HepG2 (cell line): ENCODE data around the gene PGAP3. TPM values are rescaled to one million over a fixed set of nuclear protein-coding genes. Genes with fewer than 3 reads are reported as not detected.

Source experiments
- CEBPB ChIP-seq: IDR thresholded peaks from 2 replicates; pipeline ENCODE4 v1.6.1; 2011; ENCODE audit warnings: low read depth, low read length, improper control_type of control experiment, borderline replicate concordance
- CREBL2 ChIP-seq: sonication (generic); formaldehyde crosslinking; IDR thresholded peaks from 2 replicates; pipeline ENCODE4 v1.8.1; 2023; ENCODE audit warnings: missing genetic modification reagents, mild to moderate bottlenecking, borderline replicate concordance
- CTCF ChIP-seq: sonication (generic); formaldehyde crosslinking; IDR thresholded peaks from 2 replicates; pipeline ENCODE4 v1.5.0; 2020; ENCODE audit warnings: mild to moderate bottlenecking, missing genetic modification reagents, moderate library complexity
- DDIT3 ChIP-seq: sonication (generic); formaldehyde crosslinking; IDR thresholded peaks from 2 replicates; pipeline ENCODE4 v1.4.0; 2020; ENCODE audit warnings: mild to moderate bottlenecking, missing genetic modification reagents
- DNMT1 ChIP-seq: sonication (generic); formaldehyde crosslinking; IDR thresholded peaks from 2 replicates; pipeline ENCODE4 v1.5.1; 2020; ENCODE audit warnings: mild to moderate bottlenecking, missing genetic modification reagents
- FOXP4 ChIP-seq: sonication (generic); formaldehyde crosslinking; IDR thresholded peaks from 2 replicates; pipeline ENCODE4 v1.4.0; 2020; ENCODE audit warnings: missing genetic modification reagents
- HMG20B ChIP-seq: conservative IDR thresholded peaks from 2 replicates; pipeline ENCODE4 v1.6.1; 2016; ENCODE audit warnings: missing genetic modification reagents, missing compliant biosample characterization
- HNRNPL ChIP-seq: fragments of 200-400 bp; formaldehyde crosslinking; IDR thresholded peaks from 2 replicates; pipeline ENCODE4 v1.6.1; 2017; ENCODE audit warnings: mild to moderate bottlenecking, low read depth, low read length
- KDM2A ChIP-seq: sonication (generic); formaldehyde crosslinking; IDR thresholded peaks from 2 replicates; pipeline ENCODE4 v1.4.0; 2020; ENCODE audit warnings: low read depth, missing genetic modification reagents, borderline replicate concordance
- MIER2 ChIP-seq: IDR thresholded peaks from 2 replicates; pipeline ENCODE4 v1.6.1; 2016; ENCODE audit warnings: missing biosample characterization, missing genetic modification reagents
- POGK ChIP-seq: sonication (generic); formaldehyde crosslinking; conservative IDR thresholded peaks from 2 replicates; pipeline ENCODE4 v1.8.0; 2022; ENCODE audit warnings: mild to moderate bottlenecking, moderate library complexity, missing genetic modification reagents
- THYN1 ChIP-seq: sonication (generic); formaldehyde crosslinking; IDR thresholded peaks from 2 replicates; pipeline ENCODE4 v1.8.1; 2023; ENCODE audit warnings: low read depth, mild to moderate bottlenecking, moderate library complexity, missing genetic modification reagents, borderline replicate concordance
- ZNF30 ChIP-seq: sonication (generic); formaldehyde crosslinking; IDR thresholded peaks from 2 replicates; pipeline ENCODE4 v1.5.0; 2020; ENCODE audit warnings: mild to moderate bottlenecking, missing genetic modification reagents
- ZNF350 ChIP-seq: sonication (generic); formaldehyde crosslinking; IDR thresholded peaks from 2 replicates; pipeline ENCODE4 v1.4.0; 2020; ENCODE audit warnings: mild to moderate bottlenecking, low read depth, missing genetic modification reagents, borderline replicate concordance
- ZNF574 ChIP-seq: sonication (generic); formaldehyde crosslinking; IDR thresholded peaks from 2 replicates; pipeline ENCODE4 v1.4.0; 2020; ENCODE audit warnings: missing genetic modification reagents
- ZNF746 ChIP-seq: sonication (generic); formaldehyde crosslinking; IDR thresholded peaks from 2 replicates; pipeline ENCODE4 v1.8.0; 2022; ENCODE audit warnings: mild to moderate bottlenecking, missing genetic modification reagents
- polyA plus RNA-seq, 8 experiments: library from polyadenylated mRNA; depleted of rRNA in 3 of 8; stranded (reverse) in 7 of 8; unstranded in 1 of 8; fragments of >200 nt; fragmentation: Illumina TruSeq in 4 of 8; extraction: Trizol in 4 of 8; gene quantifications; 2 replicates each; pipeline versions ENCODE4 v1.2.1 to v1.2.3, GENCODE V29; 2011 to 2016; ENCODE audit warnings: low read depth in 4 of 8, missing spikeins in 1 of 8, mixed read lengths in 1 of 8; ENCODE audit not compliant: insufficient read depth in 1 of 8
- total RNA-seq, 5 experiments: library from RNA; depleted of rRNA; stranded (reverse); fragments of >200 nt; fragmentation: Illumina TruSeq; extraction: Trizol; gene quantifications; 2 replicates each; pipeline ENCODE4 v1.2.3, GENCODE V29; 2016; ENCODE audit warnings: low read depth in 1 of 5

The PGAP3 gene
- total and polyA plus RNA-seq, 2 of the 13 experiments (the other 11 are each of a cell fraction or from before 2014, with no cell fraction given), result 11.9 to 14.6 TPM

GRCh38 chr17:39629898-39630297 is 58.0 kb downstream of the PGAP3 start (continued):
- TF ChIP-seq KDM2A (CRISPR knock-in tag) (0 out of 2 replicates have a peak, but pooled peaks have one; percentile 20), HNRNPL (peak; percentile 65; the same call in 1 of the 2 replicates), DDIT3 (CRISPR knock-in tag) (no peak), ZNF746 (peak; percentile 52; the same call in 1 of the 2 replicates), THYN1 (CRISPR knock-in tag) (no peak), HMG20B (0 out of 2 replicates have a peak, but pooled peaks have one; percentile 12), POGK (CRISPR knock-in tag) (no peak), FOXP4 (CRISPR knock-in tag) (no peak), ZNF350 (CRISPR knock-in tag) (peak; percentile 69; the same call in 1 of the 2 replicates), CTCF (CRISPR knock-in tag) (peak; percentile 39), CEBPB (peak; percentile 97), CREBL2 (CRISPR knock-in tag) (no peak), DNMT1 (CRISPR knock-in tag) (peak; percentile 35; the same call in 1 of the 2 replicates), MIER2 (CRISPR knock-in tag) (0 out of 2 replicates have a peak, but pooled peaks have one; percentile 29), ZNF30 (no peak), ZNF574 (CRISPR knock-in tag) (peak; percentile 8; the same call in 1 of the 2 replicates)
